GM19238 (cell line): ENCODE results near the gene CTXN2.
A peak's percentile ranks its signal among the peaks of the same experiment; 100 is the strongest.

Experiments
- DNase-seq: peaks from one replicate; pipeline ENCODE4 v3.0.0; 2011; ENCODE audit warnings: low spot score; ENCODE audit not compliant: insufficient read length

The CTXN2 gene

GRCh38 chr15:48222627-48223026 is 31.2 kb downstream of the CTXN2 start:
- no peak for DNase-seq

- no peak for DNase-seq
Observed at GRCh38 chr15:48225771-48226170, 34.3 kb downstream of the CTXN2 start.

- no peak for DNase-seq
Observed at GRCh38 chr15:48230498-48230897, 39.0 kb downstream of the CTXN2 start.

GRCh38 chr15:48233246-48233645 is 41.8 kb downstream of the CTXN2 start:
- no peak for DNase-seq

GRCh38 chr15:48239334-48239733 is 47.9 kb downstream of the CTXN2 start:
- DNase-seq = no peak

GRCh38 chr15:48242015-48242414 is 50.5 kb downstream of the CTXN2 start:
- DNase-seq = no peak

- no peak for DNase-seq
Observed at GRCh38 chr15:48242535-48242934, 51.1 kb downstream of the CTXN2 start.

GRCh38 chr15:48244921-48245320 is 53.5 kb downstream of the CTXN2 start:
- no peak for DNase-seq

- DNase-seq = no peak
Observed at GRCh38 chr15:48248414-48248813, 56.9 kb downstream of the CTXN2 start.

GRCh38 chr15:48250640-48251076 is 59.2 kb downstream of the CTXN2 start:
- DNase-seq = peak; percentile 12

GRCh38 chr15:48253172-48253571 is 61.7 kb downstream of the CTXN2 start:
- DNase-seq = no peak
